HEK293T (cell line): ENCODE measurements around the gene NAALADL2.

ENCODE experiments used
- CTCF ChIA-PET: fragments of 350-600 bp; formaldehyde crosslinking; extraction: SDS; loops from one replicate; lab custom pipeline; 2021; ENCODE audit warnings: antibody characterized with exemption, inconsistent platforms; lab: Yijun Ruan, JAX
- POLR2A ChIA-PET: fragments of 350-600 bp; formaldehyde crosslinking; extraction: SDS; loops from one replicate; lab custom pipeline; 2020; ENCODE audit warnings: antibody characterized with exemption, inconsistent platforms; lab: Yijun Ruan, JAX
- DNase-seq: peaks from one replicate; pipeline ENCODE4 v3.0.0; 2012; ENCODE audit warnings: mixed read lengths; ENCODE audit errors: extremely low spot score
- ARNT ChIP-seq: fragments of 450-650 bp; IDR thresholded peaks from 2 replicates; pipeline ENCODE4 v1.6.1; 2017; ENCODE audit warnings: mild to moderate bottlenecking
- BHLHE40 ChIP-seq: fragments of 450-650 bp; IDR thresholded peaks from 2 replicates; pipeline ENCODE4 v1.6.1; 2016; ENCODE audit warnings: mild to moderate bottlenecking, moderate library complexity, borderline replicate concordance
- CTBP1 ChIP-seq: fragments of 450-650 bp; IDR thresholded peaks from 2 replicates; pipeline ENCODE4 v1.6.1; 2016; ENCODE audit warnings: borderline replicate concordance
- ELF4 ChIP-seq: fragments of 450-650 bp; IDR thresholded peaks from 2 replicates; pipeline ENCODE4 v1.6.1; 2017; ENCODE audit warnings: antibody characterized with exemption
- FOXA1 ChIP-seq: fragments of 450-650 bp; IDR thresholded peaks from 2 replicates; pipeline ENCODE4 v1.6.1; 2016; ENCODE audit warnings: mild to moderate bottlenecking
- FOXK2 ChIP-seq: fragments of 450-650 bp; IDR thresholded peaks from 2 replicates; pipeline ENCODE4 v1.6.1; 2016; ENCODE audit warnings: mild to moderate bottlenecking
- FOXM1 ChIP-seq: fragments of 450-650 bp; IDR thresholded peaks from 2 replicates; pipeline ENCODE4 v1.6.1; 2017; ENCODE audit warnings: mild to moderate bottlenecking, borderline replicate concordance
- HDGF ChIP-seq: fragments of 450-650 bp; IDR thresholded peaks from 2 replicates; pipeline ENCODE4 v1.6.1; 2017; ENCODE audit warnings: antibody characterized with exemption, borderline replicate concordance
- L3MBTL2 ChIP-seq: fragments of 450-650 bp; conservative IDR thresholded peaks from 2 replicates; pipeline ENCODE4 v1.6.1; 2016; ENCODE audit warnings: mild to moderate bottlenecking
- LEF1 ChIP-seq: fragments of 450-650 bp; IDR thresholded peaks from 2 replicates; pipeline ENCODE4 v1.6.1; 2017; ENCODE audit warnings: mild to moderate bottlenecking, borderline replicate concordance
- NFRKB ChIP-seq: fragments of 450-650 bp; IDR thresholded peaks from 2 replicates; pipeline ENCODE4 v1.6.1; 2016; ENCODE audit warnings: mild to moderate bottlenecking, moderate library complexity
- PKNOX1 ChIP-seq: fragments of 450-650 bp; IDR thresholded peaks from 2 replicates; pipeline ENCODE4 v1.6.1; 2016
- SP1 ChIP-seq: fragments of 450-650 bp; IDR thresholded peaks from 2 replicates; pipeline ENCODE4 v1.6.1; 2017
- SUZ12 ChIP-seq: fragments of 450-650 bp; IDR thresholded peaks from 2 replicates; pipeline ENCODE4 v1.6.1; 2016; ENCODE audit warnings: mild to moderate bottlenecking
- TARDBP ChIP-seq: fragments of 450-650 bp; IDR thresholded peaks from 2 replicates; pipeline ENCODE4 v1.6.1; 2016
- ZNF384 ChIP-seq: fragments of 450-650 bp; IDR thresholded peaks from 2 replicates; pipeline ENCODE4 v1.6.1; 2016

The NAALADL2 gene

GRCh38 chr3:174907628-174908407, 48.7 kb downstream of the NAALADL2 start:
- DNase-seq: no peak
- ChIA-PET POLR2A (no interaction called here), CTCF (no interaction called here)
- no peak for TF ChIP-seq SUZ12
- TF ChIP-seq ELF4: no peak
- TF ChIP-seq HDGF: no peak
- TF ChIP-seq NFRKB: no peak
- no peak for TF ChIP-seq ARNT
- no peak for TF ChIP-seq SP1
- TF ChIP-seq FOXK2: no peak
- no peak for TF ChIP-seq ZNF384
- no peak for TF ChIP-seq PKNOX1
- TF ChIP-seq BHLHE40: no peak

- ChIA-PET POLR2A (no interaction called here), CTCF (no interaction called here)
- TF ChIP-seq CTBP1 (peak; percentile 69; the same call in 1 of the 2 replicates), FOXA1 (no peak), NFRKB (no peak), HDGF (no peak), L3MBTL2 (no peak), PKNOX1 (peak; percentile 90)
- peak; percentile 25 for DNase-seq
Observed at GRCh38 chr3:174931473-174932353, 72.6 kb downstream of the NAALADL2 start.

- ChIA-PET CTCF (no interaction called here), POLR2A (no interaction called here)
- TF ChIP-seq PKNOX1 (no peak), LEF1 (no peak), NFRKB (no peak), HDGF (no peak), ARNT (no peak), BHLHE40 (no peak), FOXM1 (no peak), CTBP1 (no peak)
Observed at GRCh38 chr3:174936590-174936989, 77.5 kb downstream of the NAALADL2 start.

GRCh38 chr3:174937478-174937877, 78.3 kb downstream of the NAALADL2 start:
- TF ChIP-seq FOXM1: no peak
- no peak for TF ChIP-seq ZNF384
- TF ChIP-seq HDGF: no peak
- no peak for TF ChIP-seq TARDBP
- CTCF ChIA-PET: interaction anchor here (0.6 kb wide), 1 partner anchor 1492 kb away, joined by 6 read pairs; no protein-coding TSS in a partner anchor
- POLR2A ChIA-PET: no interaction called here
- DNase-seq: no peak

More at GRCh38 chr3:174936590-174936989, 77.5 kb downstream of the NAALADL2 start:
- DNase-seq: no peak

- ChIA-PET CTCF (no interaction called here), POLR2A (no interaction called here)
- DNase-seq: no peak
- TF ChIP-seq FOXK2 (no peak), ELF4 (no peak), TARDBP (no peak), ZNF384 (no peak), SP1 (no peak), L3MBTL2 (no peak), FOXA1 (no peak), CTBP1 (no peak), BHLHE40 (no peak), LEF1 (no peak), FOXM1 (no peak), NFRKB (no peak), ARNT (no peak), PKNOX1 (no peak), SUZ12 (no peak), HDGF (no peak)
Observed at GRCh38 chr3:174938102-174938501, 79.0 kb downstream of the NAALADL2 start.

GRCh38 chr3:174940151-174940550, 81.0 kb downstream of the NAALADL2 start:
- TF ChIP-seq ZNF384 (no peak), L3MBTL2 (no peak), FOXA1 (no peak), PKNOX1 (no peak), TARDBP (no peak), HDGF (no peak), SUZ12 (no peak), SP1 (no peak), NFRKB (no peak), FOXM1 (no peak), FOXK2 (no peak), BHLHE40 (no peak), LEF1 (no peak), ELF4 (no peak)
- POLR2A ChIA-PET: no interaction called here
- CTCF ChIA-PET: no interaction called here
- no peak for DNase-seq
